ENCODE measurements around the gene AKAP13.

DNA sequence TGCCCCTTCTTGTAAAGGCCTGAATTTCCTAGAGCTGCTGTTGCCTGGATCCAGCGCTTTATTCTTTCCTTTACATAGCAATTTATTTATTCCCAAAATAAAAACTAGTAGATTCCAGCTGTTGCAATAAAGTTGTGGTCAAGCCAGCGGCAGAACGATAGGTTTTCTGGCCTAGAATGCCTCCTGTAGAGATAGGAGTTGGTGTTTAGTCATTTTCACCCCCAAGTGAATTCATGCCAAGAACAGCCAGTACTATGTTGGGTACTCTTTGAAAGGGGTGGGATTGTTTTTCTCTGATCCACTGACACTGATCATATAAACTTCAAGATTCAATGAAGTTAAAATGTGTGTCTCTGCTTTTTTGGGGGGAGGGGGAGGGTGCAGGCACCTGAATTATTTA lies 344.6 kb downstream of the AKAP13 start:
- TF ChIP-seq POLR2A (IDR thresholded peaks at IDR 0.05), result no peak
- TF ChIP-seq, protein P1, sequence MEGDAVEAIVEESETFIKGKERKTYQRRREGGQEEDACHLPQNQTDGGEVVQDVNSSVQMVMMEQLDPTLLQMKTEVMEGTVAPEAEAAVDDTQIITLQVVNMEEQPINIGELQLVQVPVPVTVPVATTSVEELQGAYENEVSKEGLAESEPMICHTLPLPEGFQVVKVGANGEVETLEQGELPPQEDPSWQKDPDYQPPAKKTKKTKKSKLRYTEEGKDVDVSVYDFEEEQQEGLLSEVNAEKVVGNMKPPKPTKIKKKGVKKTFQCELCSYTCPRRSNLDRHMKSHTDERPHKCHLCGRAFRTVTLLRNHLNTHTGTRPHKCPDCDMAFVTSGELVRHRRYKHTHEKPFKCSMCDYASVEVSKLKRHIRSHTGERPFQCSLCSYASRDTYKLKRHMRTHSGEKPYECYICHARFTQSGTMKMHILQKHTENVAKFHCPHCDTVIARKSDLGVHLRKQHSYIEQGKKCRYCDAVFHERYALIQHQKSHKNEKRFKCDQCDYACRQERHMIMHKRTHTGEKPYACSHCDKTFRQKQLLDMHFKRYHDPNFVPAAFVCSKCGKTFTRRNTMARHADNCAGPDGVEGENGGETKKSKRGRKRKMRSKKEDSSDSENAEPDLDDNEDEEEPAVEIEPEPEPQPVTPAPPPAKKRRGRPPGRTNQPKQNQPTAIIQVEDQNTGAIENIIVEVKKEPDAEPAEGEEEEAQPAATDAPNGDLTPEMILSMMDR (IDR thresholded peaks at IDR 0.05), result no peak
